LNCaP clone FGC (cell line): ENCODE results near the gene NLRP6.
"Not testable (repeated sequence)": the region's sequence is repeated elsewhere in the genome, so short reads cannot be mapped to it uniquely, and the experiment has no call there.

ENCODE experiments used
- DNase-seq: peaks from one replicate; pipeline ENCODE4 v3.0.0-alpha.2; 2011; ENCODE audit warnings: low read depth
- H3K4me3 ChIP-seq: 2 replicates; pipeline ENCODE4 v1.5.1; 2011; ENCODE audit warnings: mild to moderate bottlenecking, low read depth, low read length, control low read depth
- CTCF ChIP-seq: IDR thresholded peaks from 2 replicates; pipeline ENCODE4 v1.5.1; 2012; ENCODE audit warnings: mild to moderate bottlenecking; ENCODE audit not compliant: control insufficient read depth, insufficient read depth; ENCODE audit errors: extremely low read depth

The NLRP6 gene

GRCh38 chr11:236774-237767, 41.1 kb upstream of the NLRP6 start, which contains the start of gene PSMD13:
TSS of gene PSMD13 (plus strand) at chr11:236976. CDS start at chr11:237050, 74 bp downstream.
- H3K4me3 ChIP-seq: peak within 1 kb of the TSS; percentile 100
- TF ChIP-seq CTCF: no peak
- peak; percentile 48 for DNase-seq

DNA sequence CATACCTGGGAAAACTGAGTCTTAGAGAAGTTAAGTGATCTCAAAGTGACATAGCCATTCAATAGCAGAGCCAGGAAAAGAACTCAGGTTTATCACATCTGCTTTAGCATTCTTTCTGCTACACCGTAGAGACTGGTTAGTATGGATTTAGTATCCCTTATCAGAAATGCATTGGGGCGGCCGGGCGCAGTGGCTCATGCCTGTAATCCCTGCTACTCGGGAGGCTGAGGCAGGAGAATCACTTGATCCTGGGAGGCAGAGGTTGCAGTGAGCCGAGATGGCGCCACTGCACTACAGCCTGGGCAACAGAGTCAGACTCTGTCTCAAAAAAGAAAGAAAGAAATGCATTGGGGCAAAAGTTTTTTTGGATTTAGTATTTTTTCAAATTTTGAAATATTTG, 39.9 kb upstream of the NLRP6 start:
- peak overlapping the region; percentile 100 for H3K4me3 ChIP-seq
- not testable (repeated sequence) for DNase-seq

DNA sequence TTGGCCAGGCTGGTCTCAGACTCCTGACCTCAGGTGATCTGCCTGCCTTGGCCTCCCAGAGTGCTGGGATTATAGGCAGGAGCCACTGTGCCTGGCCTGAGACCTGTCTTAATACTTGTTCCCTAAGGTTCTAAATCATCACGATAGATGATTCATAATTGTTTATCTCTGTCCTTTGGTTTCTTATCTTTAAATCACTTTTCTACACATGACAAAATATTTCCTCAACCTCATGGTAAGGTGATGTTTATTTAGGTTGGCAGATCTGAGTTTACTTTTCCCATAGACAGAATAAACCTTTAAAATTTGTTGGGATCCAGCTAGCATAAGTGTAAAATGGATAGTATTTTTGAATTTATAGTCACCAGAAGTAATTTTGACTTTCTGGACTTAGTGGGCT, 37.9 kb upstream of the NLRP6 start:
- peak; percentile 95 for DNase-seq
- H3K4me3 ChIP-seq: peak overlapping the region; percentile 34
- no peak for TF ChIP-seq CTCF

GRCh38 chr11:241634-242033, 36.6 kb upstream of the NLRP6 start:
- TF ChIP-seq CTCF: no peak
- no peak for DNase-seq
- H3K4me3 ChIP-seq: no peak overlapping the region

DNA sequence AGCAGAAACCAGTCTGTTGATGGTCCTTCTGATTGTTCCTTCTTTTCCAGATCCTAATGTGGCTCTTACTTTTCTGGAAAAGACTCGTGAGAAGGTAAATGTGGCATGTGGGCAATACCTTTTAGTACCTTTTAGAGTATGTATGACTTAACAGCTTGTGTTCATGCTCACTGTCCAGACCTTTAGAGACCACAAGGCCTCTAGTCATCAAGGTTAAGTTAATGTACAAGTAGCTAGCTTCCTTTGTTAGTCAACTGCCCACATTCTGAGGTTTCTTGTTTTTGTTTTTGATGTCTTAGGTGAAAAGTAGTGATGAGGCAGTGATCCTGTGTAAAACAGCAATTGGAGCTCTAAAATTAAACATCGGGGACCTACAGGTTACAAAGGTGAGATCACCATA, 33.8 kb upstream of the NLRP6 start:
- no peak for TF ChIP-seq CTCF
- no peak overlapping the region for H3K4me3 ChIP-seq
- DNase-seq: no peak

GRCh38 chr11:249062-249461, 29.1 kb upstream of the NLRP6 start:
- no peak overlapping the region for H3K4me3 ChIP-seq
- DNase-seq: no peak
- TF ChIP-seq CTCF: no peak

- TF ChIP-seq CTCF: no peak
- DNase-seq: no peak
- no peak overlapping the region for H3K4me3 ChIP-seq
Measured at GRCh38 chr11:250274-250673, 27.9 kb upstream of the NLRP6 start.
